Measurements from ENCODE around the gene SLTM. TPM values are rescaled to one million over a fixed set of nuclear protein-coding genes. Genes with fewer than 3 reads are reported as not detected.
"Not testable (repeated sequence)": the region's sequence is repeated elsewhere in the genome, so short reads cannot be mapped to it uniquely, and the experiment has no call there.

SLTM gene
- total and polyA plus RNA-seq, 2 donors from 2014 or later = 30.5 to 93.5 TPM

DNA sequence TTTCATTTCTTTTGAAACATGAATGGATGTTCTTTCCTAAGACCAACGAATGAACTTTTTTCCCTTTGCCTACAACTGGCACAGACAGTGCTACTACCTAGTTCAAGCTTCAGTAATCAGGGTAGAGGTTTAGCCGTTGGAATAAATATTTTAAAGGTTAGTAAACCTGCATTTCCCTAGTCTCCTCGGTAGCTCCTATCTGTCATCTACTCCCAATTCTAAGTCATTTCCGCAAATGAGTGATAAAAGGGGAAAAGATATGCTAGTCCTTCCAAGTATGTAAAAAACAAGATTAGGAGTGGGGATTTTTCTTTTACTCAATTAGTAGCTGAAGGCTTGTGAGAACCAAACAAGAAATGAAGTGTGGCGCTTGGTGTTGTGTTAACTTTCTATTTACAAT, 15.2 kb downstream of the SLTM start:
- Histone ChIP-seq H3K9ac (ENCODE audit: low read length in 3 of 3) (no peak overlapping the region), H3K36me3 (ENCODE audit: control insufficient read depth in 2 of 3, insufficient read depth in 3 of 3, low read length in 3 of 3) (peaks cover 0 to 10% (median 4%) of the 10 kb centered on the region in 3 donors), H3K4me1 (ENCODE audit: control insufficient read depth in 2 of 3, insufficient read depth in 2 of 3, low read depth in 1 of 3, low read length in 3 of 3) (peaks cover 0 to 6% (median 0%) of the 10 kb centered on the region in 3 donors), H3K27me3 (ENCODE audit: control insufficient read depth, insufficient read depth, low read length) (no peaks in the 10 kb centered on the region), H3K4me3 (ENCODE audit: low read length in 3 of 3) (no peak overlapping the region), H3K27ac (ENCODE audit: low read depth in 2 of 2, low read length in 2 of 2) (no peak overlapping the region), H3K9me3 (ENCODE audit: control insufficient read depth in 2 of 3, insufficient read depth in 1 of 3, low read length in 3 of 3) (no peaks in the 10 kb centered on the region)
- no peak for TF ChIP-seq CTCF (IDR thresholded peaks at IDR 0.05; ENCODE audit: borderline replicate concordance, extremely low read depth, insufficient read depth)
- FAIRE-seq (no peak), DNase-seq (no peak)
- intact Hi-C loops (cut with DNase I) = no loop called here

- H3K4me3 ChIP-seq (ENCODE audit: low read length in 3 of 3); H3K27ac ChIP-seq (ENCODE audit: low read depth in 2 of 2, low read length in 2 of 2); FAIRE-seq; H3K9ac ChIP-seq (ENCODE audit: low read length in 3 of 3); H3K27me3 ChIP-seq (ENCODE audit: control insufficient read depth, insufficient read depth, low read length); DNase-seq; H3K9me3 ChIP-seq (ENCODE audit: control insufficient read depth in 2 of 3, insufficient read depth in 1 of 3, low read length in 3 of 3); H3K4me1 ChIP-seq (ENCODE audit: control insufficient read depth in 2 of 3, insufficient read depth in 2 of 3, low read depth in 1 of 3, low read length in 3 of 3); intact Hi-C loops (cut with DNase I); H3K36me3 ChIP-seq (ENCODE audit: control insufficient read depth in 2 of 3, insufficient read depth in 3 of 3, low read length in 3 of 3): not testable (repeated sequence)
Observed at GRCh38 chr15:58917613-58918129, 15.8 kb downstream of the SLTM start.

DNA sequence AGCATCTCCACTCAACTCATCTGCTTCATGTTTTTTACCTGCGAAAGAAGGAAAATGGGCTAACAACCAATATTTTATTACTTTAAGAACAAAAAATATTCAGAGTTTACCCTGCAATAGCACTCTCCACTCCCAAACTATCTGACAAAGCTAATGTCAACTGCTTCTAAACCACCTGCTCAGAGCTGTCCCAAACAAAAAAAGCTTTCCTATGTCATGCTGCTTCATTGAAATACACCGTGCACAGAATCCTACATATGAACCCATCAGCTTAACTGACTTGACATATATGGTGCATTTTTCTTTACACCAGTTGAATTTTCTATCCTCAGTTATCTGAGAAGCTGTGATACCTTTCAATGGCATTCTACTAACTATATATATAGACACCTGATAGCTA, 16.5 kb downstream of the SLTM start:
- no peak overlapping the region for H3K27ac ChIP-seq (ENCODE audit: low read depth in 2 of 2, low read length in 2 of 2)
- DNase-seq (no peak), FAIRE-seq (no peak)
- H3K9ac ChIP-seq (ENCODE audit: low read length in 3 of 3) = no peak overlapping the region
- peaks cover 0 to 6% (median 0%) of the 10 kb centered on the region in 3 donors for H3K4me1 ChIP-seq (ENCODE audit: control insufficient read depth in 2 of 3, insufficient read depth in 2 of 3, low read depth in 1 of 3, low read length in 3 of 3)
- no peak overlapping the region for H3K4me3 ChIP-seq (ENCODE audit: low read length in 3 of 3)
- intact Hi-C loops (cut with DNase I) = no loop called here
- no peak for TF ChIP-seq CTCF (IDR thresholded peaks at IDR 0.05; ENCODE audit: borderline replicate concordance, extremely low read depth, insufficient read depth)
- no peaks in the 10 kb centered on the region for H3K27me3 ChIP-seq (ENCODE audit: control insufficient read depth, insufficient read depth, low read length)
- H3K36me3 ChIP-seq (ENCODE audit: control insufficient read depth in 2 of 3, insufficient read depth in 3 of 3, low read length in 3 of 3) = peaks cover 2 to 10% (median 4%) of the 10 kb centered on the region in 3 donors
- no peaks in the 10 kb centered on the region for H3K9me3 ChIP-seq (ENCODE audit: control insufficient read depth in 2 of 3, insufficient read depth in 1 of 3, low read length in 3 of 3)

- Histone ChIP-seq H3K4me1 (ENCODE audit: control insufficient read depth in 2 of 3, insufficient read depth in 2 of 3, low read depth in 1 of 3, low read length in 3 of 3) (peaks cover 0 to 6% (median 0%) of the 10 kb centered on the region in 3 donors), H3K36me3 (ENCODE audit: control insufficient read depth in 2 of 3, insufficient read depth in 3 of 3, low read length in 3 of 3) (peaks cover 2 to 13% (median 3%) of the 10 kb centered on the region in 3 donors), H3K27me3 (ENCODE audit: control insufficient read depth, insufficient read depth, low read length) (no peaks in the 10 kb centered on the region), H3K9ac (ENCODE audit: low read length in 3 of 3) (no peak overlapping the region), H3K4me3 (ENCODE audit: low read length in 3 of 3) (no peak overlapping the region), H3K9me3 (ENCODE audit: control insufficient read depth in 2 of 3, insufficient read depth in 1 of 3, low read length in 3 of 3) (no peaks in the 10 kb centered on the region), H3K27ac (ENCODE audit: low read depth in 2 of 2, low read length in 2 of 2) (no peak overlapping the region)
- intact Hi-C loops (cut with DNase I) = no loop called here
- no peak for TF ChIP-seq CTCF (IDR thresholded peaks at IDR 0.05; ENCODE audit: borderline replicate concordance, extremely low read depth, insufficient read depth)
- DNase-seq (no peak), FAIRE-seq (no peak)
Observed at GRCh38 chr15:58910456-58910855, 23.0 kb downstream of the SLTM start.
